Heart left ventricle (tissue), 13 donors: ENCODE measurements around the gene DLD.

ENCODE experiments used
- POLR2A ChIP-seq, 2 donors: fragments of 450-650 bp; IDR thresholded peaks; one replicate each; pipeline ENCODE4 v1.6.1; 2017; ENCODE audit warnings: antibody characterized with exemption in 2 of 2, mild to moderate bottlenecking in 2 of 2, moderate library complexity in 2 of 2
- TF ChIP-seq, protein P1 (sequence below), 12 donors: fragments of 200-600 bp; sonication (generic) in 4 of 12; IDR thresholded peaks; one replicate each; pipeline versions ENCODE4 v1.5.0 to v1.8.0; 2018 to 2022; ENCODE audit warnings: antibody characterized with exemption in 12 of 12, mild to moderate bottlenecking in 5 of 12
- donor health status: ischemic (EF 13 %, LVEDD 7.1; RV severe dilation, severe dysfunction).
- donor health status: DM: no; HTN: yes; CAD: no.
- donor health status: DM: no; HTN: no; CAD: no.
- donor health status: ischemic (EF 25% LVEDD 6.9; RV normal size, moderate dysfunction).
- donor health status: ischemic (EF 25% LVEDD 5.7; RV mildly dilated, moderate dysfunction).
- donor health status: ischemic (EF 35%, LVEDD 5.7; RV mildly dilated, moderate dysfunction).
- donor health status: nonischemic (EF 11% LVEDD 7.7; RV severe dilation, severe dysfunction).
- donor health status: DM: yes; HTN: yes; CAD: no.
- donor health status: PGD.
- donor health status: ischemic (EF 29% LVEDD 5.4; RV normal size, mild dysfunction).
- donor health status: nonischemic (EF 23%, LVEDD 6.1; RV moderate dilation, normal function).

- TF ChIP-seq, protein P1, sequence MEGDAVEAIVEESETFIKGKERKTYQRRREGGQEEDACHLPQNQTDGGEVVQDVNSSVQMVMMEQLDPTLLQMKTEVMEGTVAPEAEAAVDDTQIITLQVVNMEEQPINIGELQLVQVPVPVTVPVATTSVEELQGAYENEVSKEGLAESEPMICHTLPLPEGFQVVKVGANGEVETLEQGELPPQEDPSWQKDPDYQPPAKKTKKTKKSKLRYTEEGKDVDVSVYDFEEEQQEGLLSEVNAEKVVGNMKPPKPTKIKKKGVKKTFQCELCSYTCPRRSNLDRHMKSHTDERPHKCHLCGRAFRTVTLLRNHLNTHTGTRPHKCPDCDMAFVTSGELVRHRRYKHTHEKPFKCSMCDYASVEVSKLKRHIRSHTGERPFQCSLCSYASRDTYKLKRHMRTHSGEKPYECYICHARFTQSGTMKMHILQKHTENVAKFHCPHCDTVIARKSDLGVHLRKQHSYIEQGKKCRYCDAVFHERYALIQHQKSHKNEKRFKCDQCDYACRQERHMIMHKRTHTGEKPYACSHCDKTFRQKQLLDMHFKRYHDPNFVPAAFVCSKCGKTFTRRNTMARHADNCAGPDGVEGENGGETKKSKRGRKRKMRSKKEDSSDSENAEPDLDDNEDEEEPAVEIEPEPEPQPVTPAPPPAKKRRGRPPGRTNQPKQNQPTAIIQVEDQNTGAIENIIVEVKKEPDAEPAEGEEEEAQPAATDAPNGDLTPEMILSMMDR (IDR thresholded peaks at IDR 0.05), result no peak
- no peak for TF ChIP-seq POLR2A (IDR thresholded peaks at IDR 0.05)
Measured at GRCh38 chr7:107858280-107858679, 32.7 kb upstream of the DLD start.
